Measurements from ENCODE around the gene HNRNPD.

DNA sequence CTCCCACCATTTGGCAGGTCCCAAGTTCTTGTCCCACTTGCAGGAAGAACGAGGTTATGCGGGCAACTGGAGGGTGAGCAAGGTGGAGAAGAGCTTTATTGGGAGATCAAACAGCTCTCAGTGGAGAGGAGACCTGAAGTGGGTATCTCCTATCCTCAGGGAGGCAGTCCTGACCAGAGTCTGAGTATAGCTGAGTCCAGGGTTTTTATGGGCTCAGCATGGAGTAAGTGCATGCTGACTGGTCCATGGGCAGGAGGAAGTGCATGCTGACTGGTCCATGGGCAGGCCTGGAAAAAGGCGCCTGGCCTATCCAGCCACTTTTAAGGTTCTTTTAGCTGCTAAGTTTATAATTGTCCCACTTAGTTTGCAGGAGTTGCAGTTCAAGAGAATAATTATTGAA, 7.4 kb upstream of the HNRNPD start:
- TF ChIP-seq, protein P1, sequence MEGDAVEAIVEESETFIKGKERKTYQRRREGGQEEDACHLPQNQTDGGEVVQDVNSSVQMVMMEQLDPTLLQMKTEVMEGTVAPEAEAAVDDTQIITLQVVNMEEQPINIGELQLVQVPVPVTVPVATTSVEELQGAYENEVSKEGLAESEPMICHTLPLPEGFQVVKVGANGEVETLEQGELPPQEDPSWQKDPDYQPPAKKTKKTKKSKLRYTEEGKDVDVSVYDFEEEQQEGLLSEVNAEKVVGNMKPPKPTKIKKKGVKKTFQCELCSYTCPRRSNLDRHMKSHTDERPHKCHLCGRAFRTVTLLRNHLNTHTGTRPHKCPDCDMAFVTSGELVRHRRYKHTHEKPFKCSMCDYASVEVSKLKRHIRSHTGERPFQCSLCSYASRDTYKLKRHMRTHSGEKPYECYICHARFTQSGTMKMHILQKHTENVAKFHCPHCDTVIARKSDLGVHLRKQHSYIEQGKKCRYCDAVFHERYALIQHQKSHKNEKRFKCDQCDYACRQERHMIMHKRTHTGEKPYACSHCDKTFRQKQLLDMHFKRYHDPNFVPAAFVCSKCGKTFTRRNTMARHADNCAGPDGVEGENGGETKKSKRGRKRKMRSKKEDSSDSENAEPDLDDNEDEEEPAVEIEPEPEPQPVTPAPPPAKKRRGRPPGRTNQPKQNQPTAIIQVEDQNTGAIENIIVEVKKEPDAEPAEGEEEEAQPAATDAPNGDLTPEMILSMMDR (IDR thresholded peaks at IDR 0.05): no peak
- TF ChIP-seq POLR2A (IDR thresholded peaks at IDR 0.05): no peak
